Retinal pigment epithelial cell (primary cell): ENCODE data around the gene PSMA3.

Source experiments
- DNase-seq: peaks from one replicate; pipeline ENCODE4 v3.0.0-alpha.2; 2010; ENCODE audit warnings: low read depth
- H3K4me3 ChIP-seq: 2 replicates; pipeline ENCODE4 v1.5.1; 2011; ENCODE audit warnings: mild to moderate bottlenecking, low read length, control low read depth, moderate library complexity
- CTCF ChIP-seq: conservative IDR thresholded peaks from 2 replicates; pipeline ENCODE4 v1.5.1; 2011; ENCODE audit warnings: low read depth, low read length, control low read depth, inconsistent platforms

PSMA3 gene

GRCh38 chr14:58299401-58300330 is 55.0 kb downstream of the PSMA3 start:
- H3K4me3 ChIP-seq: peak overlapping the region; percentile 94
- no peak for TF ChIP-seq CTCF
- DNase-seq: no peak

GRCh38 chr14:58301416-58301815 is 56.8 kb downstream of the PSMA3 start:
- no peak overlapping the region for H3K4me3 ChIP-seq
- TF ChIP-seq CTCF: no peak
- no peak for DNase-seq

- DNase-seq: no peak
- H3K4me3 ChIP-seq: no peak overlapping the region
- TF ChIP-seq CTCF: no peak
Observed at GRCh38 chr14:58305730-58306129, 61.1 kb downstream of the PSMA3 start.

GRCh38 chr14:58307597-58308316 is 63.1 kb downstream of the PSMA3 start:
- TF ChIP-seq CTCF: no peak
- no peak for DNase-seq
- no peak overlapping the region for H3K4me3 ChIP-seq

- TF ChIP-seq CTCF: no peak
- DNase-seq: no peak
- no peak overlapping the region for H3K4me3 ChIP-seq
Observed at GRCh38 chr14:58309086-58309485, 64.4 kb downstream of the PSMA3 start.

GRCh38 chr14:58313699-58314098 is 69.1 kb downstream of the PSMA3 start:
- no peak overlapping the region for H3K4me3 ChIP-seq
- DNase-seq: no peak
- no peak for TF ChIP-seq CTCF
